DMS 273 (cell line): ENCODE measurements around the gene ZNF181.
"Not testable (repeated sequence)": the region's sequence is repeated elsewhere in the genome, so short reads cannot be mapped to it uniquely, and the experiment has no call there.

Experiments
- DNase-seq: peaks from one replicate; lab custom pipeline; 2025; ENCODE audit not compliant: unreplicated experiment; lab: John Stamatoyannopoulos, UW

The ZNF181 gene

DNA sequence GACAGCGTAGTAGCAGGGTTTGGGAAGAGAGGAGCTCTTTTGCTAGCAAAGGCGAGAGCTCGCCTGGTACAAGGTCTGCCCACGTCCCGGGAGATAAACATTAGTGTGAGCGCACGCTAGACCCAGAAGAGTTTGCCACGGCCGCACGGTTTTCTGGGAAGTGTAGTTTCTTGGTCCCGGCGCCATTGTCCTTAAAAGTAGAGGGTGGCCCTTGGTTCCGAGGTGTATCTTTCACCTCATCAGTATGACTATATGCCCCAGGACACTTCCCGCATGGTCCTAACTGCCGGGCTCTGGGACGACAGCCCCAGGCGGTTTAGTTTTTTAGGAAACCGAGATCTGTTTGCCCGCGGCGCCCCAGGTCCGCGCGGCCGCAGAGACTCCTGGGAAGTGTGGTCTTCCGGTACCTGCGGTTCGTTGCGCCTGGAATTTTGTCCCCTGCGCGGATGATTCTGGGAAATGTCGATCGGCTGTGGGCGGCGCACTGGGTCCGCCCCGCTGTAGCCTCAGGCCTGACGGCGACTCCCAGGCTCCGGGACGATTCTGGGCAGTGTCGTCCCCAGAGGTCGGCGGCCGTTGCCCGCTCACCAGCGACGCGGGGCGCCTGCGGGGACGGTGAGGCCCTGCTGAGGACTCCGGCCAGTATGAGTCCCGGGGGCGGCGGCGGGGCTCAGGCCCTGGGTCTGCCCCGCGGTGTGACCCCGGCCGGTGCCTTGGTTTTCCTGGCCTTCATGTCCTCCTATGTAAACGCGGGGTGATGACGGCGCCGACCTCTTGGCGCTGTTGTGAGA lies at the start of gene ZNF181:
ZNF181 (plus strand) TSS at position 498 of the 791 bp plus-strand sequence. CDS start 795 bp downstream, outside the sequence.
- DNase-seq: peak; percentile 93

DNA sequence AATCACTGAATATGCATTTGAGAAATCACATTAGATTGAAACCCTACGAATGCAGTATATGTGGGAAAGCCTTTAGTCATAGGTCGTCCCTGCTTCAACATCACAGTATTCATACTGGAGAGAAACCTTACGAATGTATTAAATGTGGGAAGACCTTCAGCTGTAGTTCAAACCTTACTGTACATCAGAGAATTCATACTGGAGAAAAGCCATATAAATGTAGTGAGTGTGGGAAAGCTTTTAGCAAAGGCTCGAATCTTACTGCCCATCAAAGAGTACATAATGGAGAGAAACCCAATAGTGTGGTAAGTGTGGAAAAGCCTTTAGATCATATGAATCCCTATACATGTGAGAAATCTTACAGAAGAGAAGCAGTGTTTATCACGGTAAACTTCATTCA lies 48.8 kb upstream of the ZNF181 start:
- DNase-seq: not testable (repeated sequence)

DNA sequence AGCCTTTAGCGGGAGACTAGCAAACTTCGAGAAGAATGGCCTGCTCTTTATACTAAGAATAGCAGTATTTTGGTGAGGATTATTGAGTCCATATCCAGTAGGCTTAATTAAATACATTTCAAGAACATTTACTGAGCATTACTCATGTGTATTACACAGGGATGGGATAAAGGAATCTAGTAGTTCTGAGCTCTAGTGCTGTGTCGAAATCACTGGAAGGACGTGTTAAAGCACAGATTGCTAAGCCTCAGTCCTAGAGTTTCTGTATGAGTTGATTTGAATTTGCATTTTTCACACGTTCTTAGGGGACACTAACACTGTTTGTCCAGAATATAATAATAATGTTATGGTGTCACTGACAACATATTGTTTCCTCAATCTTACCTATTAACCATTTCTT lies 47.6 kb upstream of the ZNF181 start:
- DNase-seq: no peak

DNA sequence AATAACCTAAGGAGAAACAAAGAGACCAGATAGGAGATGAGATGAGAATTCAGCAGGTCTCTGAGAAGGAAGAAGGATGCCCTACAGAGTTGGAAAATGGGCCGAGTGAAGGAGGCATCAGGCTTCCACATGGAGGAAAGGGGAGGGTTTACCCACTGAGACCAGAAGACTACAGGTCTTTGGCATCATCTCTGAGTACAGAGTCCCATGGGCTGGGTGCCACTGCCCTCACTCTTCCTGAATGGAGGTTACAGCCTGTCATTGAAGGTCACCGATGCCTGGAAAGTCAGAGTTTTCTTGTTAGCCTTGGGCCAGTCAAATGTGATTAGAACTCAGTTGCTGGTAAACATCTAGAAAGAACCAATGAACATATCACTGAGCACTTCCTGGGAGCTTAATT lies 46.7 kb upstream of the ZNF181 start:
- DNase-seq: no peak

DNA sequence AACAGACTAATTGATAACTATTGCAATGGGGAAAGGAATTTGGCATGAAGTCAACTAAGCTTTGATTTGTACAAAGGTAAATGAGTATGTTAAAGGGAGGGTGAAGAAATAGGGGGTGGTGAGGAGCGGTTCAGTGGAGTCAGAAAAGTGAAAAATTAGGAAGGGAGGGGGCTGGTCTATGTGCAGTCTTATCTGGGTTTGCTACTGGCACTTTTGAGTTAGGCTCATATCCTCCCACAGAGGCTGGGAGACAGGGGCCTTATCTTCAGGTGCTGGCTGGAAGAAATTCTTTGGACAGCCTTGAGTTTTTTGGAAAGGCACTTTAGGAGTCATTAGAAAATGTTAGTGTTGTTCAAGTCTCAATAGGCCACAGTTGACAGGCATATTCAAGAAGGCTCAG lies 45.5 kb upstream of the ZNF181 start:
- DNase-seq: no peak

DNA sequence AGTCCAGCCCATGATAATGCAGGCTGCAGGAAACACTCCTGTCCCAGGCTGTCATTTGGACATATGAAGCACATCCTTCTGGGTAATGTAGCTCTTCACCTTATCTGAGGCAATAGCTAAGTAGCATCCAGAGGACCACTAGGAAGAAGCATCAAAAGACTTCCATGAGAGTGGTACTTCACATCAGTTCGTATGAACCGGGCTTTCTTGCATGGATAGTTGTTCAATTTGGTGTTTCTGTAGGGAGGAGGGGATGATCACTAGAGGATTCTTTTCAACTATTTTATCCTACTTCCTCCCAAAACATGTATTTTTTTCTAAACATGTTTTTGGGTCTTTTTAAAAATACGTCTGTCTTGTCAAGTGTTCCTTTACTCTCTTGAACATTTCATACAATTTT lies 43.7 kb upstream of the ZNF181 start:
- DNase-seq: no peak

DNA sequence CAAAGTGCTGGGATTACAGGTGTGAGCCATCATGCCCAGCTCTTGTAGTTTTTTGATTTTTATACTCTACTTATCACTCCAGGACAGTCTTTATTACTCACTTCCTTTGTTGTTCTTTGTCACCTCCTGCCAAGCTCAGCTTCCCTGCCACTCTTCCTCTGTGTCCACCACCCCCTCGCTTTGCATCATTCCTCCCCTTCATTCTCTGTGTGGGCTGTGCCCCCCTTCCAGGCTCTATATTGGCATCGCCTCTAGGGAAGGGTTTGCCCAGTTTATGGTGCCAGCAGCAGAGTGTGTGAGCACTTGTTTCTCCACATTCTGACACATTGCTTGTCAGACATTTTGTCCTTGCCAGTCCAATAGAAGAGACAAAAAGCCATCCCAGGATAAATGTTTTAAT lies 41.5 kb upstream of the ZNF181 start:
- no peak for DNase-seq

DNA sequence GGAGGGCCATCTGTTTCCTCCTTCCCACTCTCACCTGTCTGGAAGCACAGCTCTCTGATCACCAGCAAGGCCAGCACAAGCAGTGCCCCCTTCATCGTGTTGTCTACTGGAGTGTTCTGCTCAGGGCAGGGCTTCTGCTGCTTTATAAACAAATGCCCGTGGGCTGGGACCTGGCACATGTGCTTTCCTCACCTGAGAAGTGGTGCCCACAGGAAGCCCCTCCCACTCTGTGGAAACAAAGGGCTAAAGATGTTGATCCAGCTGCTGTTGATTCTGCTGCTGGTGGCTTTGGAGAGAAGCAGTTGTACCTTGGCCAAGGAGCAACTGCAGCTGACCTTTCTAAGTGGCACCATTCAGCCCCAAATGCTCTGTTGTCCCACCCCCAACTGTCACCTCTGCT lies 26.4 kb upstream of the ZNF181 start:
- no peak for DNase-seq

DNA sequence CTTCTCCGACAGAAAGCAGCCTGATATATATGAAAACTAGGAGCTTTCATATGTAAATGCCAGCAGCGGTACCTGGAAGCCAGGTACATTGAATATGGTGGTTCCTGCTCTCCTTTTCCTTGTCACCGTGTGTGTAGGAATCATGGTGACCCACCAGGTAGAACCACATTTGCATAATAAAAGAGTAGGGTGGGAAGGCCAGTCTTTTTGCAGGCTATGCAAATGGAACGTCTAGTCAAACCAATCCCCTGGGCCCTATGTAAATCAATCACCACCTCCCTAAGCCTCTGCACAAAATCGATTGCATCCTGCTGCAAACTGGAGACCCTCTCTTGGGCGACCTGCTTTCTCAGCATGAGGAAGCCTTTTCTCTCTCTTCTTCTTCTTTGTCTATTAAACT lies 22.2 kb upstream of the ZNF181 start:
- DNase-seq: no peak

DNA sequence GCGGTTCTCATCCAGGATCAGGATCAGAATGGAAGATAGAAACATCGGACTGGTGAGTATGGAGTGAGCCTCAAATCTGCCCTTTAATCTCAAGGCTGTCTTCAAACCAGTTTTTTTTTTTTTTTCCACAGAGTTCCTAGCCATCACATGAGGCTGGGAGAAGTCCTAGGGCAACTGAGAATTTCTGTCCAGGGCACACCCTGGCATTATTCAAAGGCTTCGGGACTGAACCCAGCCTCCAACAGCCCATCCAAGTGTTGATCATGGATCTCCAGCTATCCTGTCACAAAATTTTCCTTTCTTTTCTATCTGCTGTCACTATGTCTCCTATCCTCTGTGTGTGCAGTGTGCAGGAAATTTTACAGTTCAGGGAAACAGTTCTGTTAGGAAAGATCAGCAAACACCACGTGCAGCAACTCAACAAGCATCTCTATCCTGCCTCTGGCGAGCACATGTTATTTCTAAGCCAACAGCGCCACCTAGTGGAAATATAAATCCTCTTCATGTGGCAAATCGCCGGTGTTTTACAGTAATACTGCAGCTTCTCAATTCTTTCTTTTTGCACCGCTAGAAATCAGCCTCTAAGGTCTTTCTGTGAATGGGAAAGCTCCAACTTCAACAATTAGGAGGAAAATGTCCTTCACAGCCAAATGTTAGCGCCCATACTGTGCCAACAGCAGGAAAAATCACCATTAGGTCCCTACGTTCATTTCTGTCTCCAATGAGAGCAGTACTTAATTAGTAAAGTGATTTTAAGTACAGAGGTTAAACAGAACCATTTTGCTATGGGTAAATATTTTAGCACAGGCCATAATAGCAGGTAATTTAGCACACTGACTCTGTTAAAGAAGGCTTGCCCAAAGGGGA lies 21.4 kb upstream of the ZNF181 start:
- peak; percentile 87 for DNase-seq

DNA sequence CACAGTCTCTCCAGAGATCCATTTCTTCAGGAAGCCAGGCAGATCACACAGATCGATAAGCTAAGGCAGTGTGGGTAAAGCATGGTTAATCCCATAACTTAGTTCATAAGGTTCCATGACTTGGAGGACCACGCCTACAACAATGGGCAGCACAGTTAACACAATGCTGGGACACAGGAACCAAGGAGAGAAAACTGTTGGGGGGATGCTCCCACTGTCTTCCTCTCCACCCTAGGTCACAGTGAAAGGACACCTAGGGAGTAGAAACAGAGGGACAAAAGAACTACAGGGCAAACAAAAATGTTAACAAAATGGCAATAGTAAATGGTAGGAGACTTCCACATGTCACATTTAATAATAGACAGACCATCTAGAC lies 20.8 kb upstream of the ZNF181 start:
- DNase-seq: no peak

DNA sequence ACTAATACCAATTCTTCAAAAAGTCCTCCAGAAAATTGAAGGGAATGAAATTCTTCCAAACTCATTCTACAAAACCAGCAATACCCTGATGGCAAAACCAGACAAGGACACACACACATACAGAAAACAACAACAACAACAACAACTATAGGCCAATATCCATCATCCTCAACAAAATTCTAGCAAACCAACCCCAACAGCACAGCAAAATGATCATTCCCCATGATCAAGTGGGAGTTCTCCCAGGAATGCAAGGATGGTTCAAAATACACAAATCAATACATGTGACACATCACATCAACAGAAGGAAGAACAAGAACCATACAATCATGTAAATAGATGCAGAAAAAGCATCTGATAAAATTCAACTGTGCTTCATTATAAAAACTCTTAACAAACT lies 18.7 kb upstream of the ZNF181 start:
- no peak for DNase-seq

DNA sequence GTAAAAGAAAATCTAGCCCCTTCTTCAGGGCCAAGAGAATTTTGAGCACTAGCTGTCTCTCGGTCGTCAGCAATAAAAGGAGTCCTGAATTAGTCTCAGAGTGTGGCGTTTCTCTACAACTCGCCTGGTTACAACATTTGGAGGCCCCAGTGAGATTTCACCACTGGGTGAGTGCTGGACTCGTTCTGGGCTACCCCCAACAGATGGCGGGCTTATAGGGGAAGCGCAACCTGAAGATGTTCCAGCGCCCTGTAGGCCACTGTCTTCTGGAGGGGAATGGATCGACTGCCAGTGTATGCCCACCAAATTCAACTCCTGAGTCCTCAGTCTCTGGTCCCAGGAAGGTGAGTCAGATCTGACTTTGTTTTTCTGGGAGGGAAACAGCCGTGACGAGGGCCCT lies 11.7 kb upstream of the ZNF181 start:
- no peak for DNase-seq

DNA sequence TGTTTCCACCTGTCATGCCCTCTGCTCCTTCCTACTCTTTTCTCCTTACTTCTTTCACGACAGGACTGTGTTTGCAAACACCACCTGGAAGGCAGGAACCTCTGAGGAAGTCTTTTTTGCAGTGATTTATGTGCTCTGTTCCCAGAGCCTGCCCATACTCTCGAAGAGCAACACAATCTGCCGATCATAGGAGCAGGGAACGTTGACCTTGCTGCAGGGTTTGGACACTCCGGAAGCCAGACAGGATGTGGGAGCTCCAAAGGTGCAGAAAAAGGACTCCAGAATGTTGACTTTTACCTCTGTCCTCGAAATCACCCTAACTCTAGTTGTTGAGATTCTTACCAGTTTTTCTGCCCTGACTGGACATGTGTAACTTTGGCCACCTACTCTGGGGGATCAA lies 8.6 kb upstream of the ZNF181 start:
- no peak for DNase-seq

DNA sequence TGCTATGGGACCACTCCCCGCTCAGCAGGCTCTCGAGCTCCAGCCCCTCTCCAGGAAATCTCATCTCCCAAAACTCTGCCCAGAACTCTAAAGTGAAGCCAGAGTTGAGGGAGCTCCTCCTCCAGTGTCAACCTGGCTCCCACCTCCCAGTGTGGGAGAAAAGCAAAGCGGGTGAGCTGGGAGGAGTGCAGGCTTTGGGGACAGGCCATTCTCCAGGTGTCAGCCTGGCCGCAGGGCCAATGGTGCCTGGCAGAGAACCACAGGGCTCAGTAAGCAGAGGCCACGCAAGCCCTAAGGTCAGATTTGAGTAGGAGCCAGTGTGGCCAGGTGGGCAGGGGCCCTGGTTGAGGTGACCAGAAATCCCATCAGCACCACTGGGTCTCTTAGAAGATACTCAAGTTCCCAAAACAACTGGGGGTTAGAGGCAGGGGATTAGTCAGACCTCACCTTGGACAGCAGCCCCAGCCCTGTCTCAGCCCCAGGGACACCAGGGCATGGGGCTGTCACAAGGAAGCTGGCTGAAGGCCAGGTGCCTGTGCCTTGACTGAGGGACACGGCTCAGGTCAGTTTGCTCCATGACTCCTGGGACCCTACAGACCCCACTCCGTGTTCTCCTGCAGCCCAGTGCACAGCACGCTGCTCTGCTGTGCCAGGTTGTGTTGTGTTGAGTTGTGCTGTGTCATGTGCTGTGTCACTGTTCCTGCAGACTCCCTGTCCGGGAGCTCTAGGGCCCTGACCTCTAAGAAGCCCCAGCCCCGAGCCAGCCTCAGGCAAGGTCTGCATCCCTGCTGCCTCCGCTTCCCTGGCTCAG lies 2.8 kb upstream of the ZNF181 start:
- no peak for DNase-seq

DNA sequence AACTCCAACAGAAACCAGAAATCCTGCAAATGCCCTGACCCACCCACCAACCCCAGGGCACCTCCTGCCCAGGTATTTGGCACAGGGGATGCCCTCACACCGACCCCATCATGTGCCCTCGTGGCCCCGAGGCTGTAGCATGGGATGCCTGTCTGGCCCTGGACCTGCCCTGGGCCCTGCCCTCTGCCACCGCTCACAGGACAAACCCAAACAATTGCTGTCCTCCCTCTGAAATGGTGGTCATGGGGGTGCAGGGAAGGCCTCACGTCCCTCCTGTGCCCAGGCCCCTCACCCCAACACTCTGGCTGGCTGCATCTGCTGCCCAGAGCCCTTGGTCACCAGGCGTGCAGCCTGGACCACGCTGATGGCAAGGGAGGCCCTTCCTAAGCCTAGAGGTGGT lies 2.1 kb upstream of the ZNF181 start:
- no peak for DNase-seq

DNA sequence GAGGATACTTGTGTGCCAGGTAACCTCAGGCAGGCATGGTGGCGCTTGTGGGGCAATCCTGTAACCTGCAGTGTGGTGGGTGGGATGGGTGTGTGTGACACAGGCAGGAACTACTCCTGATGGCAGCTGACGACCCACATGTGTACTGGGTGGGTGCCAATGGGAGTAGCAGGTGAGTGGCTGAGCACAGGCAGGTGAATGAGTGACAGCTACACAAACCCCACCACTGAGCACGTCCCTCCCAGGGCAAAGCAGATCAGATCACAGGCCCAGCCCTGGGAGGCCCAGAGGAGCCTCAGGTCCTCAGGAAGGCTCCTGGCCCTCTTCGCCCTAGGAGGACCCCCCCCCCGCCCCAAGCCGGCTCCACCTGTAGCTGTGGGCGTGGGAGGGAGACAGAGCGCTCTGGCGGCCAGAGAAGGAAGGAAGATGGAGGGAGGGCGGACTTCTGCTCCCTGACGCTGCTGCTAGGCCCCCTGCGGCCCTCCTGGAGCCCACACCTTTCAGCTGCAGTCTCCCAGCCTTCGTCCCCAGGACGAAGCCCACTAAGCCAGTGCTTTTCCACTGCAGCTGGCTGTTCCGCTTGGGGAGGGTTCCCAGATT lies 1.3 kb upstream of the ZNF181 start:
- DNase-seq: no peak

DNA sequence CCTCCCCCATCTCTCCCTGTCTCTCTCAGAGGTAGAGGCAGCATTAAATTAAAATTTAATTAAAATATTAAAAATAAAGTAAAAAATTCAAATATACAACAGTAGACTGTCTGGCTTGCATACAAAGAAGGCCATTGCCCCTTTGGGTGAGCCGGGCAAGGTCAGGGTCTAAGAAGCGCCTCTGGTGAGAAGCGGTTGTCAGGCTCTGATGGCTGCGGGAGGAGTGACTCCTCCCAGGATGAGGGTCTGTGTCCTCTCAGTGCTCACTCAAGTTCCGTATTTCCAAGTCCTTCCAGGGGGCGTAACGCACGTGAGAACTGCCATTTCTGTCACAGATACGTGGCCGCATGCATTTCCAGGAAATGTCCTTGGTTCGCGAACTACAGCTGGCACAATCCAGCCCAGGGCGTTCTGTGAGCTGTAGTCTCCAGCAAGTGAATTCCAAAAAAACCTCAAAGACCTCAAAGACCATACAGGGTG lies 737 bp upstream of the ZNF181 start:
- peak; percentile 84 for DNase-seq

DNA sequence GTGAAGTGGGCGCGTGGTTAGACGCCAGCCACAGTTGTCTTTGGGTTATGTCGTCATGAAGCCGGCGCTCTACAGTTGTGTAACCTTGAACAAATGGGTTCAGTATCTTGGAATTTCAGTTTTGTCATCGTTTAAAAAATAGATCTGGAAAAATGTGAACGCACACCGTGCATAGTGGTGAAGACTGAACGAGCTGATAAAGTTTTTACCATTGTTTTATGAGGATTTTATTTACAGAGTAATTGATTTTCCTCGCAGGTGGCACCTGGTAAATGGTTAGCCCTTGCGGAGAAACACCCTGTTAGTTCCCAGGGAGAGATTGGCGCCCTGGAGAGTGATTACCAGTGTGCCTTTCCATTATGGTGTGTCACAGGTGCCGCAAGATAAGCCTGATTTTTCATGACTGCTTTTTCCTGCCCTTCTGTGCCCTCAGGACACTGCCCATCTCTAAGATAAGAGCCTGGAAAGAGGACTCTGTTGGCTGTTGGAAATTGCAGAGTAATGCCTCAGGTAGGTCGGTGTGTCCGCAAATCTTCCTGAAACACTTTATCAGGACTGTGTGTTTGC lies 577 bp downstream of the ZNF181 start:
- no peak for DNase-seq

DNA sequence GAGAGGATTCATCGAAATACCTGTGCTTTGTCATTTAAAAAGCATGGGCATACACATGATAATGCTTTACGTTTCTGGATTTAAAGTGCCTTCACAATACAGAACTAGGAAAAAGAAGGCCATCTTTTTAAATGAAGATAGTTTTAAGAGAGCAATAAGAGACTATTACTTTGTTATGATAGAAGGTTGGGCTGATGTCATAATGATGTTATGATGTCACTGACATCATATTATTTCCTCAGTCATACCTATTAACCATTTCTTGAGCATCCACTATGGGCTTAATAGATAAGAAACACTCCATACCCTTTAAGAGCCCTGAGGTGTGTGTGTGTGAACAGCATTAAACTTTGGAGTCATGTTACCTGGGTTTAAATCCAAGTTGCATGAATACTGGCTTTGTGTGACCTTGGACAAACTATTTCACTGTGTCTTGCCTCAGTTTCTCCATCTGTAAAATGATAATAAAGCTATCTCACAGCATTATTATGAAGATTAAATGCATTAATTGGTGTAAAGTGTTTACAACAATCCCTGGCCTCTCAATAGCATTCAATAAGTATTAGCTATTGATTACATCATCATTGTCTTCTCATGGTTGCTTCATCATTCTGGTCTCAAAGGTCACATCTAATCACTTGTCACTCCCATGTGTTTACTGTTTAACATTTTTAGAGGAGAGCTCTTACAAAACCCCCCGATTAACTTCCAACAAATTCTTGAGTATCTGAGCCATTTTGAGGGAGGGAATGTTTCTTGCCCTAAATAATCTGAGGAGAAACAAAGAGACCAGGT lies 11.1 kb downstream of the ZNF181 start:
- no peak for DNase-seq
